Activated CD4-positive, alpha-beta T cell treated with anti-CD3 and anti-CD28 coated beads, Interleukin-2, amount 50 U/mL, for 24 hours (primary cell): ENCODE data around the gene KBTBD12.
"Not testable (repeated sequence)": the region's sequence is repeated elsewhere in the genome, so short reads cannot be mapped to it uniquely, and the experiment has no call there.

Experiments used
- DNase-seq, 2 donors: peaks; one replicate each; pipeline ENCODE4 v3.0.0-alpha.2; 2020; ENCODE audit warnings: low read depth in 1 of 2, low spot score in 1 of 2

The KBTBD12 gene

GRCh38 chr3:127903611-127904375 is 11.2 kb upstream of the KBTBD12 start:
- DNase-seq = no peak

- no peak for DNase-seq
Observed at GRCh38 chr3:127905556-127905955, 9.5 kb upstream of the KBTBD12 start.

- DNase-seq = not testable (repeated sequence)
Observed at GRCh38 chr3:127906653-127907052, 8.4 kb upstream of the KBTBD12 start.

GRCh38 chr3:127908202-127908601 is 6.8 kb upstream of the KBTBD12 start:
- DNase-seq = no peak

- no peak for DNase-seq
Observed at GRCh38 chr3:127908951-127909350, 6.1 kb upstream of the KBTBD12 start.

GRCh38 chr3:127909646-127910045 is 5.4 kb upstream of the KBTBD12 start:
- no peak for DNase-seq

- no peak for DNase-seq
Observed at GRCh38 chr3:127911421-127911931, 3.6 kb upstream of the KBTBD12 start.

GRCh38 chr3:127913841-127914240 is 1.2 kb upstream of the KBTBD12 start:
- not testable (repeated sequence) for DNase-seq

GRCh38 chr3:127914584-127914983 is 448 bp upstream of the KBTBD12 start:
- DNase-seq = no peak

GRCh38 chr3:127915937-127916493 is 983 bp downstream of the KBTBD12 start:
- DNase-seq = no peak

GRCh38 chr3:127920738-127921137 is 5.7 kb downstream of the KBTBD12 start:
- no peak for DNase-seq

- no peak for DNase-seq
Observed at GRCh38 chr3:127923611-127924010, 8.6 kb downstream of the KBTBD12 start.

GRCh38 chr3:127925384-127925783 is 10.4 kb downstream of the KBTBD12 start:
- no peak for DNase-seq

GRCh38 chr3:127927829-127928604 is 13.0 kb downstream of the KBTBD12 start:
- DNase-seq = no peak

- no peak for DNase-seq
Observed at GRCh38 chr3:127929818-127930413, 14.9 kb downstream of the KBTBD12 start.

GRCh38 chr3:127933396-127933795 is 18.4 kb downstream of the KBTBD12 start:
- no peak for DNase-seq

GRCh38 chr3:127938800-127939199 is 23.8 kb downstream of the KBTBD12 start:
- no peak for DNase-seq

GRCh38 chr3:127940116-127940515 is 25.1 kb downstream of the KBTBD12 start:
- DNase-seq = no peak

GRCh38 chr3:127942613-127943012 is 27.6 kb downstream of the KBTBD12 start:
- no peak for DNase-seq

GRCh38 chr3:127948211-127948610 is 33.2 kb downstream of the KBTBD12 start:
- no peak for DNase-seq

- DNase-seq = no peak
Observed at GRCh38 chr3:127949446-127950055, 34.5 kb downstream of the KBTBD12 start.
